Keratinocyte (primary cell): Measurements from ENCODE around the gene SHLD3. TPM values are rescaled to one million over a fixed set of nuclear protein-coding genes. Genes with fewer than 3 reads are reported as not detected.
"Not testable (repeated sequence)": the region's sequence is repeated elsewhere in the genome, so short reads cannot be mapped to it uniquely, and the experiment has no call there.

Source experiments
- DNase-seq: peaks from one replicate; pipeline ENCODE4 v3.0.0-alpha.2; 2011; ENCODE audit warnings: low read depth, missing footprints, low spot score
- FAIRE-seq: peaks from 2 replicates; lab custom pipeline; 2011; peaks lifted over from hg19 to GRCh38; lab: Jason Lieb, UNC
- H2AFZ ChIP-seq: 2 replicates; pipeline ENCODE4 v1.6.0; 2012; ENCODE audit warnings: low read length, control low read depth, inconsistent platforms; ENCODE audit not compliant: control insufficient read depth
- H3K27ac ChIP-seq: 2 replicates; pipeline ENCODE4 v1.5.1; 2011; ENCODE audit warnings: low read length; ENCODE audit not compliant: control insufficient read depth, insufficient read depth
- H3K27me3 ChIP-seq: 3 replicates; pipeline ENCODE4 v1.6.0; 2011; ENCODE audit warnings: low read length; ENCODE audit not compliant: control insufficient read depth, insufficient read depth; ENCODE audit errors: extremely low read depth
- H3K36me3 ChIP-seq, 2 experiments: 2 replicates in 1 of 2; 3 replicates in 1 of 2; pipeline ENCODE4 v1.5.1; 2011; ENCODE audit warnings: low read length in 2 of 2, mild to moderate bottlenecking in 1 of 2; ENCODE audit not compliant: control insufficient read depth in 2 of 2, insufficient read depth in 2 of 2; ENCODE audit errors: extremely low read depth in 1 of 2
- H3K4me1 ChIP-seq: 3 replicates; pipeline ENCODE4 v1.5.1; 2011; ENCODE audit warnings: low read length; ENCODE audit not compliant: control insufficient read depth, insufficient read depth; ENCODE audit errors: extremely low read depth
- H3K4me2 ChIP-seq: 3 replicates; pipeline ENCODE4 v1.6.0; 2011; ENCODE audit warnings: low read depth, low read length; ENCODE audit not compliant: control insufficient read depth, insufficient read depth; ENCODE audit errors: extremely low read depth
- H3K4me3 ChIP-seq, 3 experiments: fragments of 200-600 bp in 1 of 3; sonication (generic) in 1 of 3; 2 replicates in 2 of 3; 3 replicates in 1 of 3; pipeline ENCODE4 v1.5.1; 2011 to 2016; ENCODE audit warnings: low read length in 3 of 3, mild to moderate bottlenecking in 3 of 3, control low read depth in 2 of 3, inconsistent platforms in 1 of 3, low read depth in 1 of 3, mixed read lengths in 1 of 3, mixed run types in 1 of 3, moderate library complexity in 1 of 3; ENCODE audit not compliant: control insufficient read depth in 2 of 3, insufficient read depth in 2 of 3; ENCODE audit errors: extremely low read depth in 1 of 3
- H3K79me2 ChIP-seq: 2 replicates; pipeline ENCODE4 v1.6.0; 2012; ENCODE audit warnings: low read length; ENCODE audit not compliant: control insufficient read depth, insufficient read depth
- H3K9ac ChIP-seq: 3 replicates; pipeline ENCODE4 v1.6.0; 2011; ENCODE audit warnings: low read length; ENCODE audit not compliant: control insufficient read depth, insufficient read depth; ENCODE audit errors: extremely low read depth
- H3K9me1 ChIP-seq: 3 replicates; pipeline ENCODE4 v1.6.0; 2011; ENCODE audit warnings: low read length; ENCODE audit not compliant: control insufficient read depth, insufficient read depth; ENCODE audit errors: extremely low read depth
- H3K9me3 ChIP-seq: 2 replicates; pipeline ENCODE4 v1.5.1; 2012; ENCODE audit warnings: low read depth, low read length; ENCODE audit not compliant: control insufficient read depth
- H4K20me1 ChIP-seq: 3 replicates; pipeline ENCODE4 v1.6.0; 2011; ENCODE audit warnings: low read length; ENCODE audit not compliant: control insufficient read depth, insufficient read depth; ENCODE audit errors: extremely low read depth
- CTCF ChIP-seq, 3 experiments: IDR thresholded peaks in 1 of 3; conservative IDR thresholded peaks in 1 of 3; optimal IDR thresholded peaks in 1 of 3; 2 replicates in 2 of 3; 3 replicates in 1 of 3; pipeline versions ENCODE3 to v1.5.1; 2011; ENCODE audit warnings: low read length in 3 of 3, mild to moderate bottlenecking in 3 of 3, moderate library complexity in 2 of 3, control low read depth in 1 of 3, inconsistent platforms in 1 of 3; ENCODE audit not compliant: insufficient read depth in 2 of 3; ENCODE audit errors: extremely low read depth in 1 of 3
- EZH2 ChIP-seq: IDR thresholded peaks from one replicate; pipeline ENCODE4 v1.6.1; 2012; ENCODE audit warnings: inconsistent platforms, mild to moderate bottlenecking, low read length, moderate library complexity
- dilution Hi-C: fragments of 300-500 bp; cut with MboI; formaldehyde crosslinking; loops from one replicate; pipeline ENCODE4 v1.7.0; 2020; ENCODE audit warnings: low sequenced_read_pairs; ENCODE audit not compliant: extremely low pct_ligation_motif_present
- polyA plus RNA-seq, 5 experiments: library from polyadenylated mRNA; depleted of rRNA in 3 of 5; stranded (reverse) in 3 of 5; stranded (forward) in 1 of 5; unstranded in 1 of 5; fragments of >200 nt; gene quantifications; 1 replicate in 1 of 5; 2 replicates in 3 of 5; 3 replicates in 1 of 5; pipeline versions ENCODE4 v1.2.1 to v1.2.3, GENCODE V29; 2011 to 2012; ENCODE audit warnings: missing spikeins in 2 of 5, low read depth in 1 of 5, low replicate concordance in 1 of 5

The SHLD3 gene
- polyA plus RNA-seq, 1 donor (not counting 4 experiments of a cell fraction or from before 2014, with no cell fraction given): 3.6 TPM

- TF ChIP-seq CTCF (optimal IDR thresholded peaks at IDR 0.05 in 1 of 3, IDR thresholded peaks at IDR 0.05 in 1 of 3, conservative IDR thresholded peaks at IDR 0.05 in 1 of 3; ENCODE audit: extremely low read depth in 1 of 3, insufficient read depth in 2 of 3, low read length in 3 of 3) (no peak), EZH2 (no peak)
- Histone ChIP-seq H2AFZ (no peak overlapping the region), H3K4me1 (peaks cover 6% of the 10 kb centered on the region), H3K79me2 (no peaks in the 10 kb centered on the region), H4K20me1 (no peaks in the 10 kb centered on the region), H3K27me3 (no peaks in the 10 kb centered on the region), H3K4me2 (no peak overlapping the region), H3K9ac (no peak overlapping the region), H3K36me3 (peaks cover 2 to 6% of the 10 kb centered on the region in 2 experiments), H3K27ac (no peak overlapping the region), H3K9me3 (no peaks in the 10 kb centered on the region), H3K9me1 (no peaks in the 10 kb centered on the region), H3K4me3 (no peak overlapping the region)
- no peak for FAIRE-seq
- no peak for DNase-seq
- dilution Hi-C loops: no loop called here
Measured at GRCh38 chr5:65612298-65612907, 12.4 kb upstream of the SHLD3 start.

GRCh38 chr5:65620021-65620420 lies 4.8 kb upstream of the SHLD3 start:
- no peaks in the 10 kb centered on the region for H3K9me3 ChIP-seq
- peaks cover 0 to 1% of the 10 kb centered on the region in 2 experiments for H3K36me3 ChIP-seq
- H3K79me2 ChIP-seq: peaks cover 42% of the 10 kb centered on the region
- H3K9me1 ChIP-seq: peaks cover 2% of the 10 kb centered on the region
- no peak overlapping the region for H2AFZ ChIP-seq
- H4K20me1 ChIP-seq: no peaks in the 10 kb centered on the region
- H3K4me1 ChIP-seq: peaks cover 11% of the 10 kb centered on the region
- H3K9ac ChIP-seq: no peak overlapping the region
- dilution Hi-C loops: no loop called here
- H3K4me3 ChIP-seq: no peak overlapping the region
- H3K4me2 ChIP-seq: no peak overlapping the region
- no peaks in the 10 kb centered on the region for H3K27me3 ChIP-seq
- TF ChIP-seq CTCF (optimal IDR thresholded peaks at IDR 0.05 in 1 of 3, IDR thresholded peaks at IDR 0.05 in 1 of 3, conservative IDR thresholded peaks at IDR 0.05 in 1 of 3; ENCODE audit: extremely low read depth in 1 of 3, insufficient read depth in 2 of 3, low read length in 3 of 3) (no peak), EZH2 (no peak)
- FAIRE-seq: no peak
- H3K27ac ChIP-seq: no peak overlapping the region
- no peak for DNase-seq

- H3K79me2 ChIP-seq: peaks cover 60% of the 10 kb centered on the region
- H2AFZ ChIP-seq, H3K9me1 ChIP-seq, H3K36me3 ChIP-seq, H3K4me3 ChIP-seq, FAIRE-seq, H3K9ac ChIP-seq, dilution Hi-C loops, H3K4me2 ChIP-seq, H3K27me3 ChIP-seq, DNase-seq, H4K20me1 ChIP-seq, H3K27ac ChIP-seq, H3K9me3 ChIP-seq: not testable (repeated sequence)
- H3K4me1 ChIP-seq: peaks cover 17% of the 10 kb centered on the region
Measured at GRCh38 chr5:65621961-65622360, 2.9 kb upstream of the SHLD3 start.
